HepG2 (cell line): ENCODE results near the gene RARRES1. TPM values are rescaled to one million over a fixed set of nuclear protein-coding genes. Genes with fewer than 3 reads are reported as not detected.
"Not testable (repeated sequence)": the region's sequence is repeated elsewhere in the genome, so short reads cannot be mapped to it uniquely, and the experiment has no call there.

Experiments
- ATAC-seq: fragments of 200-7000 bp; cut with Tn5 transposase; 3 replicates; pipeline ENCODE4 v1.9.1; 2020; ENCODE audit warnings: mild to moderate bottlenecking, moderate library complexity
- BruUV-seq: library from RNA; stranded (reverse); fragments of 400-500 nt; replicated peaks from 2 replicates; lab custom pipeline; 2021; lab: Mats Ljungman, UMichigan
- CTCF ChIA-PET: fragments of 300-600 bp; formaldehyde crosslinking; extraction: SDS; loops from one replicate; lab custom pipeline; 2021; ENCODE audit warnings: low total read pairs, inconsistent platforms, low intra/inter-chr PET ratio; lab: Yijun Ruan, JAX
- POLR2A ChIA-PET: fragments of 350-600 bp; sonication (Branson Sonifier 250); formaldehyde crosslinking; loops from one replicate; lab custom pipeline; 2020; ENCODE audit warnings: antibody characterized with exemption, inconsistent platforms; lab: Yijun Ruan, JAX
- DNase-seq: peaks from one replicate; pipeline ENCODE4 v3.0.0-alpha.2; 2015; ENCODE audit warnings: low spot score
- FAIRE-seq: peaks from 3 replicates; lab custom pipeline; 2011; peaks lifted over from hg19 to GRCh38; lab: Jason Lieb, UNC
- H2AFZ ChIP-seq: one replicate; pipeline ENCODE4 v1.6.1; 2011; ENCODE audit warnings: low read length, inconsistent platforms
- H3K27ac ChIP-seq: fragments of 300-600 bp; 3 replicates; pipeline ENCODE4 v1.8.0; 2011; ENCODE audit warnings: mixed run types, mild to moderate bottlenecking, mixed read lengths, low read length, inconsistent platforms; ENCODE audit not compliant: insufficient read depth; ENCODE audit errors: extremely low read length
- H3K27me3 ChIP-seq, 2 experiments: fragments of 200-600 bp in 1 of 2; 2 replicates in 1 of 2; 3 replicates in 1 of 2; pipeline versions ENCODE4 v1.6.0 to v1.8.0; 2011; ENCODE audit warnings: low read length in 2 of 2, mild to moderate bottlenecking in 2 of 2, moderate library complexity in 2 of 2, inconsistent platforms in 1 of 2; ENCODE audit not compliant: insufficient read depth in 2 of 2, control insufficient read depth in 1 of 2
- H3K36me3 ChIP-seq, 2 experiments: fragments of 200-600 bp in 1 of 2; replicated peaks in 1 of 2; 2 replicates in 1 of 2; 3 replicates in 1 of 2; pipeline versions ENCODE4 v1.5.1 to v1.8.0; 2011; ENCODE audit warnings: low read length in 2 of 2, inconsistent platforms in 1 of 2; ENCODE audit not compliant: insufficient read depth in 2 of 2, control insufficient read depth in 1 of 2
- H3K4me1 ChIP-seq: 2 replicates; pipeline ENCODE4 v1.5.1; 2012; ENCODE audit warnings: low read length, inconsistent platforms; ENCODE audit not compliant: insufficient read depth
- H3K4me2 ChIP-seq: 2 replicates; pipeline ENCODE4 v1.6.0; 2011; ENCODE audit warnings: low read depth, low read length, inconsistent platforms
- H3K4me3 ChIP-seq, 3 experiments: fragments of 200-600 bp in 1 of 3; sonication (generic), shearing (Covaris generic) in 1 of 3; replicated peaks in 1 of 3; 2 replicates each; pipeline ENCODE4 v1.5.1; 2011 to 2016; ENCODE audit warnings: low read length in 3 of 3, inconsistent platforms in 2 of 3, low read depth in 2 of 3, mild to moderate bottlenecking in 2 of 3, control low read depth in 1 of 3, mixed read lengths in 1 of 3; ENCODE audit not compliant: insufficient read depth in 1 of 3
- H3K79me2 ChIP-seq: one replicate; pipeline ENCODE4 v1.6.1; 2011; ENCODE audit warnings: low read length, inconsistent platforms; ENCODE audit not compliant: insufficient read depth
- H3K9ac ChIP-seq: 2 replicates; pipeline ENCODE4 v1.6.0; 2011; ENCODE audit warnings: mild to moderate bottlenecking, low read depth, low read length, inconsistent platforms; ENCODE audit not compliant: insufficient read depth
- H3K9me3 ChIP-seq: 2 replicates; pipeline ENCODE4 v1.5.1; 2012; ENCODE audit warnings: mild to moderate bottlenecking, low read length
- H4K20me1 ChIP-seq: 2 replicates; pipeline ENCODE4 v1.6.0; 2011; ENCODE audit warnings: inconsistent platforms, mild to moderate bottlenecking, low read length, moderate library complexity; ENCODE audit not compliant: insufficient read depth
- CREB1 ChIP-seq, 2 experiments: fragments of 450-650 bp in 1 of 2; IDR thresholded peaks; 2 replicates each; pipeline ENCODE4 v1.6.1; 2016 to 2017; ENCODE audit warnings: control low read depth in 1 of 2, mild to moderate bottlenecking in 1 of 2, missing compliant biosample characterization in 1 of 2, missing genetic modification characterization in 1 of 2
- DNMT1 ChIP-seq: sonication (generic); formaldehyde crosslinking; IDR thresholded peaks from 2 replicates; pipeline ENCODE4 v1.5.1; 2020; ENCODE audit warnings: mild to moderate bottlenecking, missing genetic modification reagents
- MAFF ChIP-seq: IDR thresholded peaks from 2 replicates; pipeline ENCODE4 v1.6.1; 2011; ENCODE audit warnings: low read depth, low read length, improper control_type of control experiment
- MAFK ChIP-seq, 2 experiments: IDR thresholded peaks in 1 of 2; conservative IDR thresholded peaks in 1 of 2; 2 replicates each; pipeline ENCODE4 v1.6.1; 2011; ENCODE audit warnings: improper control_type of control experiment in 2 of 2, low read length in 2 of 2
- REL ChIP-seq: sonication (generic); formaldehyde crosslinking; conservative IDR thresholded peaks from 2 replicates; pipeline ENCODE4 v1.8.0; 2022; ENCODE audit warnings: mild to moderate bottlenecking, missing genetic modification reagents, moderate library complexity
- SOX5 ChIP-seq: IDR thresholded peaks from 2 replicates; pipeline ENCODE4 v1.6.1; 2016; ENCODE audit warnings: borderline replicate concordance
- ZKSCAN5 ChIP-seq: sonication (generic); formaldehyde crosslinking; IDR thresholded peaks from 2 replicates; pipeline ENCODE4 v1.5.1; 2020; ENCODE audit warnings: mild to moderate bottlenecking, missing genetic modification reagents
- ZNF124 ChIP-seq: sonication (generic); formaldehyde crosslinking; IDR thresholded peaks from 2 replicates; pipeline ENCODE4 v1.4.0; 2020; ENCODE audit warnings: missing genetic modification reagents
- ZNF678 ChIP-seq: sonication (generic); formaldehyde crosslinking; IDR thresholded peaks from 2 replicates; pipeline ENCODE4 v1.4.0; 2020; ENCODE audit warnings: mild to moderate bottlenecking, missing genetic modification reagents
- WGBS: methylation state at CpG from one replicate; pipeline ENCODE4 v1.1.6; 2017; ENCODE audit warnings: low lambda C conversion rate; 5-methylcytosine and 5-hydroxymethylcytosine counted together
- in situ Hi-C: cut with HindIII; loops from 2 replicates; pipeline ENCODE4 v1.10.0; 2017; ENCODE audit warnings: low pct_unique_long_range_greater_than_20kb; ENCODE audit not compliant: extremely low pct_ligation_motif_present
- intact Hi-C: fragments of 100-400 bp; cut with micrococcal nuclease; formaldehyde crosslinking; loops from one replicate; pipeline ENCODE4 v1.10.0; 2022; ENCODE audit not compliant: unreplicated experiment
- polyA plus RNA-seq, 8 experiments: library from polyadenylated mRNA; depleted of rRNA in 3 of 8; stranded (reverse) in 7 of 8; unstranded in 1 of 8; fragments of >200 nt; fragmentation: Illumina TruSeq in 4 of 8; extraction: Trizol in 4 of 8; gene quantifications; 2 replicates each; pipeline versions ENCODE4 v1.2.1 to v1.2.3, GENCODE V29; 2011 to 2016; ENCODE audit warnings: low read depth in 4 of 8, missing spikeins in 1 of 8, mixed read lengths in 1 of 8; ENCODE audit not compliant: insufficient read depth in 1 of 8
- total RNA-seq, 5 experiments: library from RNA; depleted of rRNA; stranded (reverse); fragments of >200 nt; fragmentation: Illumina TruSeq; extraction: Trizol; gene quantifications; 2 replicates each; pipeline ENCODE4 v1.2.3, GENCODE V29; 2016; ENCODE audit warnings: low read depth in 1 of 5

RARRES1 gene
- total and polyA plus RNA-seq, 2 of the 13 experiments (the other 11 are each of a cell fraction or from before 2014, with no cell fraction given), result not detected

DNA sequence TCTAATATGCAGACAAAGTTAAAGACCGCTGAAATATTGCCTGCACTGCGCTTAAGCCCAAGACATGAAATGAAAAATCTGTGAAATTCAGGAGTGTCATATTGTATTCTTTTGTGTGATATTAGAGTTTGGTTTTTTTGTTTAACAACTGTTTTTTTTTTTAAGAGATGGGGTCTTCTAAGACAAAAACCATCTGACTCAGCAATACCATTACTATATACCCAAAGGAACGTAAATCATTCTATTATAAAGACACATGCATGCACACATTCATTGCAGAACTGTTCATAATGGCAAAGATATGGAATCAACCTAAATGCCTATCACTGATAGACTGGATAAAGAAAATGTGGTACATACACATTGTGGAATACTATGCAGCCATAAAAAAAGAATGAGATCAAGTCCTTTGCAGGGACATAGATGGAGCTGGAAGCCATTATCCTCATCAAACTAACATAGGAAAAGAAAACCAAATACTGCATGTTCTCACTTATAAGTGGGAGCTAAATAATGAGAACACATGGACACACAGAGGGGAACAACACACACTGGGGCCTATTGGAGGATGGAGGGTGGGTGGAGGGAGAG, 38.3 kb downstream of the RARRES1 start:
- WGBS, result 75% methylated on average over 3 of the region's 3 CpGs
- not testable (repeated sequence) for H3K9me3 ChIP-seq

DNA sequence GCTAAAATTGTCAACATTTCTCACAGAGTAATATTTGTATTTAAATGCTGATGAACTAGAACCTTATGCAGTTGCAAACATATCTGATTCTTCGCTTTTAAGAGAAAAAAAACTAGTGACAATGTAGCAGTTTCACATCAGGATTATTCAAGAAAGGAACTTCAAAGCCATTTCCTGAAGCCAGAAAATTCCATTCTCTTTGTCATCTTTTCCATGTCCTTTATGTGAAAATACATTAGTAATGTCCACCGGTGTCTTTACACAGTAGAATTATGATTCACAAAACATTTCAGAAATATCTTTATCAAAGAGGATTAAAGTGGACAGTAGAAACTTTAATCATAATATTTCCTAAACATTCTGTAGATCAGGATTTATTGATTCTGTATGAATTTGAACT, 47.1 kb downstream of the RARRES1 start:
- Histone ChIP-seq H3K9ac (no peak overlapping the region), H3K36me3 (peaks cover 1 to 9% of the 10 kb centered on the region in 2 experiments; a peak in 3 of 5 replicates), H3K79me2 (no peaks in the 10 kb centered on the region), H3K27ac (no peak overlapping the region), H4K20me1 (no peaks in the 10 kb centered on the region), H2AFZ (no peak overlapping the region), H3K4me1 (no peaks in the 10 kb centered on the region), H3K27me3 (no peaks in the 10 kb centered on the region), H3K4me3 (no peak overlapping the region), H3K4me2 (no peak overlapping the region), H3K9me3 (no peaks in the 10 kb centered on the region)
- WGBS, result 94% methylated on average over 2 of the region's 2 CpGs
- ChIA-PET CTCF (no interaction called here), POLR2A (no interaction called here)
- in situ Hi-C loops (no loop called here), intact Hi-C loops (no loop called here)
- DNase-seq (no peak), ATAC-seq (no peak), FAIRE-seq (no peak)
- TF ChIP-seq ZNF678 (CRISPR knock-in tag), result no peak
- no peak for TF ChIP-seq CREB1 (IDR thresholded peaks at IDR 0.05)
- no peak for TF ChIP-seq CREB1 (CRISPR knock-in tag; IDR thresholded peaks at IDR 0.05)
- TF ChIP-seq REL (CRISPR knock-in tag), result no peak
- TF ChIP-seq ZKSCAN5 (CRISPR knock-in tag), result no peak
- no peak for TF ChIP-seq DNMT1 (CRISPR knock-in tag)
- no peak for TF ChIP-seq ZNF124 (CRISPR knock-in tag)
- no peak for TF ChIP-seq SOX5 (CRISPR knock-in tag)
- BruUV-seq, result no TSS peak

More for the DNA sequence above, 38.3 kb downstream of the RARRES1 start:
- H3K4me3 ChIP-seq, H3K27ac ChIP-seq, H3K79me2 ChIP-seq, H3K9ac ChIP-seq, FAIRE-seq, in situ Hi-C loops, ATAC-seq, H3K4me2 ChIP-seq, H3K27me3 ChIP-seq, H3K4me1 ChIP-seq, DNase-seq, H2AFZ ChIP-seq, H4K20me1 ChIP-seq, intact Hi-C loops, POLR2A ChIA-PET, CTCF ChIA-PET: not testable (repeated sequence)
- TF ChIP-seq MAFF (peak; percentile 35; the same call in 1 of the 2 replicates), MAFK (conservative IDR thresholded peaks at IDR 0.05 in 1 of 2, IDR thresholded peaks at IDR 0.05 in 1 of 2; ENCODE audit: low read length in 2 of 2) (peak in 1 of 2 experiments; percentile 72; a peak in 3 of 4 replicates)
- TSS peak; percentile 17 for BruUV-seq
- H3K36me3 ChIP-seq, result peaks cover 1 to 10% of the 10 kb centered on the region in 2 experiments; a peak in 3 of 5 replicates
